Fibroblast of lung (primary cell): ENCODE results near the gene MTA1. TPM values are rescaled to one million over a fixed set of nuclear protein-coding genes. Genes with fewer than 3 reads are reported as not detected.

Experiments
- DNase-seq, 2 donors: peaks; one replicate each; pipeline versions ENCODE4 v3.0.0 to v3.0.0-alpha.2; 2010; ENCODE audit warnings: low read depth in 2 of 2
- H2AFZ ChIP-seq: 2 replicates; pipeline ENCODE4 v1.5.1; 2012; ENCODE audit warnings: low read length, control low read depth, inconsistent platforms
- H3K27ac ChIP-seq: 2 replicates; pipeline ENCODE4 v1.5.1; 2011; ENCODE audit warnings: low read length, control low read depth; ENCODE audit not compliant: insufficient read depth
- H3K27me3 ChIP-seq: 2 replicates; pipeline ENCODE4 v1.5.1; 2011; ENCODE audit warnings: mild to moderate bottlenecking, low read length; ENCODE audit not compliant: control insufficient read depth, insufficient read depth
- H3K36me3 ChIP-seq: 2 replicates; pipeline ENCODE4 v1.5.1; 2011; ENCODE audit warnings: low read length; ENCODE audit not compliant: control insufficient read depth, insufficient read depth
- H3K4me1 ChIP-seq: 2 replicates; pipeline ENCODE4 v1.5.1; 2011; ENCODE audit warnings: low read length; ENCODE audit not compliant: control insufficient read depth, insufficient read depth; ENCODE audit errors: extremely low read depth
- H3K4me2 ChIP-seq: 2 replicates; pipeline ENCODE4 v1.5.1; 2011; ENCODE audit warnings: low read length, control low read depth; ENCODE audit not compliant: insufficient read depth; ENCODE audit errors: extremely low read depth
- H3K4me3 ChIP-seq, 4 experiments: fragments of 200-600 bp in 1 of 4; sonication (generic) in 1 of 4; replicated peaks in 1 of 4; 2 replicates each; pipeline ENCODE4 v1.5.1; 2011 to 2016; ENCODE audit warnings: low read length in 4 of 4, low read depth in 3 of 4, mild to moderate bottlenecking in 3 of 4, control low read depth in 2 of 4, inconsistent platforms in 1 of 4, mixed read lengths in 1 of 4; ENCODE audit not compliant: insufficient read depth in 1 of 4; ENCODE audit errors: control extremely low read depth in 1 of 4
- H3K79me2 ChIP-seq: 2 replicates; pipeline ENCODE4 v1.5.1; 2012; ENCODE audit warnings: mild to moderate bottlenecking, low read length, inconsistent platforms; ENCODE audit not compliant: control insufficient read depth, insufficient read depth
- H3K9ac ChIP-seq: 2 replicates; pipeline ENCODE4 v1.5.1; 2011; ENCODE audit warnings: mild to moderate bottlenecking, low read length, control low read depth; ENCODE audit not compliant: insufficient read depth
- H3K9me3 ChIP-seq: 2 replicates; pipeline ENCODE4 v1.5.1; 2012; ENCODE audit warnings: low read depth, low read length; ENCODE audit not compliant: control insufficient read depth, insufficient read depth
- H4K20me1 ChIP-seq: 2 replicates; pipeline ENCODE4 v1.5.1; 2011; ENCODE audit warnings: low read length; ENCODE audit not compliant: control insufficient read depth, insufficient read depth; ENCODE audit errors: extremely low read depth
- EZH2 ChIP-seq: IDR thresholded peaks from 2 replicates; pipeline ENCODE4 v1.5.1; 2012; ENCODE audit warnings: low read length, control low read depth, mild to moderate bottlenecking; ENCODE audit errors: missing control alignments
- polyA plus RNA-seq, 2 donors: library from polyadenylated mRNA; depleted of rRNA in 1 of 2; stranded (reverse) in 1 of 2; unstranded in 1 of 2; fragments of >200 nt; gene quantifications; 2 replicates each; pipeline ENCODE4 v1.2.1, GENCODE V29; 2011 to 2012; ENCODE audit warnings: missing spikeins in 1 of 2
- total RNA-seq: library from RNA; depleted of rRNA; stranded (reverse); fragments of >200 nt; gene quantifications from 2 replicates; pipeline ENCODE4 v1.2.1, GENCODE V29; 2014
- TF ChIP-seq, protein P1 (sequence below), 2 donors: IDR thresholded peaks in 1 of 2; conservative IDR thresholded peaks in 1 of 2; 1 replicate in 1 of 2; 2 replicates in 1 of 2; pipeline ENCODE4 v1.5.1; 2011 to 2012; ENCODE audit warnings: low read length in 2 of 2, control low read depth in 1 of 2, inconsistent platforms in 1 of 2, low read depth in 1 of 2, mild to moderate bottlenecking in 1 of 2

The MTA1 gene
- total and polyA plus RNA-seq, 2 donors (not counting 1 experiment from before 2014, with no cell fraction given), result 28.6 to 29.7 TPM

DNA sequence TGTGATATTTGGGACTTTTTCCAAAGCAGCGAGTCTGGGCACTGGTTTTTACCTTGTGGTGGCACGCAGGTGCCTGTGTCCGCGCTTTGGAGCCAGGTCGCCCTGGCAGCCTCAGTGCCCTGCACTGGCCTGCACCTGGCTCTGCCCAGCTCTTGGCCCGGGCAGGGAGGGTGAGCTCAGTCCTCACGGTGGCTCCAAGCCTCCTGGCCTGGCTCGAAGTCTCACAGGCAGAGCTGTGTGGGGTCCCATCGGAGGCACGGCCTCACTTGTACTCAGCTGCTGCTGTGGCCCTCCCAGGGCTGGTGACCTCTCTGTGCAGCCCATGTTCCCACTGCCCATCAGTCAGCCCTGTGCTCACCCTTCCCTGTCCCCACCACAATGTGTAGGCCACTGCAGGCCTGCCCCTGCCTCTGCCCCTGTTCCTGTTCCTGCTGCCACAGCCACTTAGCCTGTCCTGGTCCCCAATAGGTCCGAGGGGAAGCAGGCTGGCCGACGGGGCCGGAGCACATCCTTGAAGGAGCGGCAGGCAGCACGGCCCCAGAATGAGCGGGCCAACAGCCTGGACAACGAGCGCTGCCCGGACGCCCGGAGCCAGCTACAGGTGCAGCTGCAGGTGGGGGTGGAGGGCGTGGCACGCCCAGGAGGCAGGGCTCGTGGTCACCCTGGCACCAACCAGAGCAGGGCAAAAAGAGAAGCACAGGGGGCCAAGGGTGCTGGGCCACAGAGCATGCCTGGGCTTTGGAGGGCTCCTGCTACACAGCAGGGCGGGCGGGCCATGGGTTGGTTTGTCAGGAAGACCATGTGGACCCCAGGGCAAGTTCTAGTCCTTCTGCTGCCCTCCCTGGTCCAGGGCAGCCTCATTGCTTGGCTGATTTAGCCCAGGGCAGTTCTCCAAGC, 37.9 kb upstream of the MTA1 start:
- no peak overlapping the region for H3K9ac ChIP-seq
- no peak overlapping the region for H3K27ac ChIP-seq
- H3K4me2 ChIP-seq, result no peak overlapping the region
- H3K4me1 ChIP-seq, result no peaks in the 10 kb centered on the region
- no peak for DNase-seq
- no peaks in the 10 kb centered on the region for H3K27me3 ChIP-seq
- no peak overlapping the region for H2AFZ ChIP-seq
- H3K79me2 ChIP-seq, result no peaks in the 10 kb centered on the region
- TF ChIP-seq, protein P1, sequence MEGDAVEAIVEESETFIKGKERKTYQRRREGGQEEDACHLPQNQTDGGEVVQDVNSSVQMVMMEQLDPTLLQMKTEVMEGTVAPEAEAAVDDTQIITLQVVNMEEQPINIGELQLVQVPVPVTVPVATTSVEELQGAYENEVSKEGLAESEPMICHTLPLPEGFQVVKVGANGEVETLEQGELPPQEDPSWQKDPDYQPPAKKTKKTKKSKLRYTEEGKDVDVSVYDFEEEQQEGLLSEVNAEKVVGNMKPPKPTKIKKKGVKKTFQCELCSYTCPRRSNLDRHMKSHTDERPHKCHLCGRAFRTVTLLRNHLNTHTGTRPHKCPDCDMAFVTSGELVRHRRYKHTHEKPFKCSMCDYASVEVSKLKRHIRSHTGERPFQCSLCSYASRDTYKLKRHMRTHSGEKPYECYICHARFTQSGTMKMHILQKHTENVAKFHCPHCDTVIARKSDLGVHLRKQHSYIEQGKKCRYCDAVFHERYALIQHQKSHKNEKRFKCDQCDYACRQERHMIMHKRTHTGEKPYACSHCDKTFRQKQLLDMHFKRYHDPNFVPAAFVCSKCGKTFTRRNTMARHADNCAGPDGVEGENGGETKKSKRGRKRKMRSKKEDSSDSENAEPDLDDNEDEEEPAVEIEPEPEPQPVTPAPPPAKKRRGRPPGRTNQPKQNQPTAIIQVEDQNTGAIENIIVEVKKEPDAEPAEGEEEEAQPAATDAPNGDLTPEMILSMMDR (conservative IDR thresholded peaks at IDR 0.05 in 1 of 2, IDR thresholded peaks at IDR 0.05 in 1 of 2; ENCODE audit: low read depth in 1 of 2, low read length in 2 of 2), result no peak
- no peak for TF ChIP-seq EZH2
- H4K20me1 ChIP-seq, result no peaks in the 10 kb centered on the region
- H3K4me3 ChIP-seq, result no peak overlapping the region
- H3K36me3 ChIP-seq, result peaks cover 3% of the 10 kb centered on the region
- H3K9me3 ChIP-seq, result no peaks in the 10 kb centered on the region

DNA sequence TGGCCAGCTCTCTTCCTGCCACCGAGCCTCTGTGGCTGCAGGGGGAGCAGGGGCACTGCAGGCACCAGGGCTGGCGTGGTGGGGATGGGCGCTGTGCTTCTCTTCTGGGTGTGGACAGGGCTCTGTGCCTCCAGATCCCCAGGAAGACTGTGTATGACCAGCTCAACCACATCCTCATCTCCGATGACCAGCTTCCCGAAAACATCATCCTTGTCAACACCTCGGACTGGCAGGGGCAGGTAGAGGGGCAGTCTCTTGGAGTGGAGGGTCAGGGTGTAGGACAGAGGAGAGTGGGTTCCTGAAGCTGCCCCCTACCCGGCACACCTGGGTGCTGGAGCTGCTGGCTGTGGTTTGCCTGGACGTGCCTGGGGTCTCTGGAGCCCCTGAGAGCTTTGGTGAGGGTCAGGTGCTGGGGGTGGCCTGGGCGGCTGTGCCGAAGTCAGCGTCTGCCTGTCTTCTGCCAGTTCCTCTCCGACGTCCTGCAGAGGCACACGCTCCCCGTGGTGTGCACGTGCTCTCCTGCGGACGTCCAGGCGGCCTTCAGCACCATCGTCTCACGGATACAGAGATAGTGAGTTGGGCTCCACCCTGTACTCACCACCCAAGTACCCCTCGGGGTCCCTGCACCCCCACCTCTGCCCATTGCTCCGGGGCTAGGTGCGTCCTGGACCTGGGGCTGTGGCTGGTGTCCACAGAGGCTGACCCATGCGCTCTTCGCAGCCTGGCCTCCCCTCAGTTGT, 37.1 kb upstream of the MTA1 start:
- no peak overlapping the region for H3K9ac ChIP-seq
- no peak for TF ChIP-seq EZH2
- TF ChIP-seq, protein P1 (conservative IDR thresholded peaks at IDR 0.05 in 1 of 2, IDR thresholded peaks at IDR 0.05 in 1 of 2; ENCODE audit: low read depth in 1 of 2, low read length in 2 of 2), result no peak
- no peak overlapping the region for H3K4me3 ChIP-seq
- no peak for DNase-seq
- no peaks in the 10 kb centered on the region for H3K4me1 ChIP-seq
- H3K4me2 ChIP-seq, result no peak overlapping the region
- no peaks in the 10 kb centered on the region for H3K79me2 ChIP-seq
- no peak overlapping the region for H3K27ac ChIP-seq
- no peaks in the 10 kb centered on the region for H4K20me1 ChIP-seq
- peaks cover 3% of the 10 kb centered on the region for H3K36me3 ChIP-seq
- H3K27me3 ChIP-seq, result no peaks in the 10 kb centered on the region
- no peak overlapping the region for H2AFZ ChIP-seq
- H3K9me3 ChIP-seq, result no peaks in the 10 kb centered on the region

DNA sequence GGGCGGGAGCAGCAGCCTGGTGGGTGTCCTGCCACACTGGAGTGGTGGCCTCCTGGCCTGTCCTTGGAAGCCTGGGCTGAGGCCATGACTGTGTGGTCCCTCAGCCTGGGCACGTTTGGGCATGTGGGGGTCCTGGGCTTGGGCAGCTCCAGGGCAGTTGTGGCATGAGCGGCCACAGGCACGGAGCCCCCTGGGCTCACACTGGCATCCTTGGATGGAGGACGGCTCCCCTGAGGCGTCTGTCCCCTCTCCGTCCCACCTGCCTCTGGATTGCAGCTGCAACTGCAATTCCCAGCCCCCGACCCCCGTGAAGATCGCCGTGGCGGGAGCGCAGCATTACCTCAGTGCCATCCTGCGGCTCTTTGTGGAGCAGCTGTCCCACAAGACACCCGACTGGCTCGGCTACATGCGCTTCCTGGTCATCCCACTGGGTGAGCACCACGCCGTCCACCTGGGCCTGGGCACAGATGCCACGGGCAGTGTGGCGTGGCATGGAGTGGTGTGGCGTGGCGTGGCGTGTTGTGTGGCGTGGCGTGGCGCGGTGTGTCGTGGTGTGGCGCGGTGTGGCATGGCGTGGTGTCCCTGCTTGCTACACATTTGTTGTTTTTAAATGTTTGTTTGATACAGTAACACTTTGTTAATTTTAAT, 36.4 kb upstream of the MTA1 start:
- Histone ChIP-seq H2AFZ (no peak overlapping the region), H3K9ac (no peak overlapping the region), H3K79me2 (no peaks in the 10 kb centered on the region), H3K4me2 (no peak overlapping the region), H3K4me1 (no peaks in the 10 kb centered on the region), H3K4me3 (no peak overlapping the region), H3K27ac (no peak overlapping the region), H4K20me1 (no peaks in the 10 kb centered on the region), H3K36me3 (peaks cover 5% of the 10 kb centered on the region), H3K27me3 (no peaks in the 10 kb centered on the region), H3K9me3 (no peaks in the 10 kb centered on the region)
- no peak for TF ChIP-seq EZH2
- TF ChIP-seq, protein P1 (conservative IDR thresholded peaks at IDR 0.05 in 1 of 2, IDR thresholded peaks at IDR 0.05 in 1 of 2; ENCODE audit: low read depth in 1 of 2, low read length in 2 of 2), result no peak
- no peak for DNase-seq
